ENCODE measurements around the gene EML3. TPM values are rescaled to one million over a fixed set of nuclear protein-coding genes. Genes with fewer than 3 reads are reported as not detected.
A peak's percentile ranks its signal among the peaks of the same experiment; 100 is the strongest.

The EML3 gene
- total and polyA plus RNA-seq, 2 of the 13 experiments (the other 11 are each of a cell fraction or from before 2014, with no cell fraction given) = 10.6 to 12.3 TPM

DNA sequence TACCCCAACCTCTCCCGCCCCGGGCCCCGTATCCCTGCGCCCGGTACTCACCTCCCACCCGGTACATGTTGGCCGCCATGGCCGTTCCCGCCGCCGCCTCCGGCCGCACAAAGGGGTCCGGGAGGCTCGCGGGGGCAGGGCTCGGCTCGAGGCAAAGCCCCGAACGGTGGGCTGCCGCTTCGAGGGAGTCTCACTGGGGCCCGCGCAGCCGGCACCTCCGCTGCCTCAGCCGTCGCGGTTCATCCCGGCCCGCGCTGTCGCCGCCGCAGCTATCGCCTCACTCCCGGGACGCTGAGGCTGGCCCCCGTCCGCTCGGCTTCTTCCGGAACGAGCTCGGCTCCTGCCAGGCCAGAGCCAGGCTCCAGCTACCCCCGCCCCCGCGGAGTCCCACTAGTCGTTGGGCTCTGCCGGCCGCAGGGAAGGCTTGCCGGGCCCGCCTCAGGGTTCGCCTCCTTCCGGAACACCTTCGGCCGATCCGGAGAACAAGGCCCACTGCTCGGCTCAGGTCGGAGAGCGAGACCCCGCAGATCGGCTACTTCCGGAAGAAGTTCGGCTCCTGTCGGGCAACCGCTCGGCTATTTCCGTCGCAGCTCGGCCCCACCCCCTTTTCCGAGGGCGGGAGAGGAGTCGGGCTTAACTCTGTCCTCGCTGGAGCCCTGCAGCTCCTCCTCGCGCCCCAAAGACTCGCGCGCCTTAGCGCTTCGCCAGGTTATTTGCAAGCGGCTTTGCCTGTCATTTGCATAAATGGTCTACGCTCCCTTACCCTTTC is 11.0 kb downstream of the EML3 start, which contains the start of gene MTA2 (continued):
- TF ChIP-seq, protein P1, sequence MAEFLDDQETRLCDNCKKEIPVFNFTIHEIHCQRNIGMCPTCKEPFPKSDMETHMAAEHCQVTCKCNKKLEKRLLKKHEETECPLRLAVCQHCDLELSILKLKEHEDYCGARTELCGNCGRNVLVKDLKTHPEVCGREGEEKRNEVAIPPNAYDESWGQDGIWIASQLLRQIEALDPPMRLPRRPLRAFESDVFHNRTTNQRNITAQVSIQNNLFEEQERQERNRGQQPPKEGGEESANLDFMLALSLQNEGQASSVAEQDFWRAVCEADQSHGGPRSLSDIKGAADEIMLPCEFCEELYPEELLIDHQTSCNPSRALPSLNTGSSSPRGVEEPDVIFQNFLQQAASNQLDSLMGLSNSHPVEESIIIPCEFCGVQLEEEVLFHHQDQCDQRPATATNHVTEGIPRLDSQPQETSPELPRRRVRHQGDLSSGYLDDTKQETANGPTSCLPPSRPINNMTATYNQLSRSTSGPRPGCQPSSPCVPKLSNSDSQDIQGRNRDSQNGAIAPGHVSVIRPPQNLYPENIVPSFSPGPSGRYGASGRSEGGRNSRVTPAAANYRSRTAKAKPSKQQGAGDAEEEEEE (CRISPR knock-in tag; IDR thresholded peaks at IDR 0.05; ENCODE audit: borderline replicate concordance) = no peak
- no peak for TF ChIP-seq PAF1 (CRISPR knock-in tag; IDR thresholded peaks at IDR 0.05)
- no peak for TF ChIP-seq FOSL1 (CRISPR knock-in tag; IDR thresholded peaks at IDR 0.05; ENCODE audit: borderline replicate concordance)
- no peak for TF ChIP-seq TRIM24 (CRISPR knock-in tag; IDR thresholded peaks at IDR 0.05)
- TF ChIP-seq KDM5B (CRISPR knock-in tag; IDR thresholded peaks at IDR 0.05; ENCODE audit: borderline replicate concordance) = peak; percentile 83
- TF ChIP-seq KLF11 (CRISPR knock-in tag; IDR thresholded peaks at IDR 0.05) = no peak
- TF ChIP-seq, protein P2, sequence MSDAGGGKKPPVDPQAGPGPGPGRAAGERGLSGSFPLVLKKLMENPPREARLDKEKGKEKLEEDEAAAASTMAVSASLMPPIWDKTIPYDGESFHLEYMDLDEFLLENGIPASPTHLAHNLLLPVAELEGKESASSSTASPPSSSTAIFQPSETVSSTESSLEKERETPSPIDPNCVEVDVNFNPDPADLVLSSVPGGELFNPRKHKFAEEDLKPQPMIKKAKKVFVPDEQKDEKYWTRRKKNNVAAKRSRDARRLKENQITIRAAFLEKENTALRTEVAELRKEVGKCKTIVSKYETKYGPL (CRISPR knock-in tag; IDR thresholded peaks at IDR 0.05) = no peak
- TF ChIP-seq, protein P3, sequence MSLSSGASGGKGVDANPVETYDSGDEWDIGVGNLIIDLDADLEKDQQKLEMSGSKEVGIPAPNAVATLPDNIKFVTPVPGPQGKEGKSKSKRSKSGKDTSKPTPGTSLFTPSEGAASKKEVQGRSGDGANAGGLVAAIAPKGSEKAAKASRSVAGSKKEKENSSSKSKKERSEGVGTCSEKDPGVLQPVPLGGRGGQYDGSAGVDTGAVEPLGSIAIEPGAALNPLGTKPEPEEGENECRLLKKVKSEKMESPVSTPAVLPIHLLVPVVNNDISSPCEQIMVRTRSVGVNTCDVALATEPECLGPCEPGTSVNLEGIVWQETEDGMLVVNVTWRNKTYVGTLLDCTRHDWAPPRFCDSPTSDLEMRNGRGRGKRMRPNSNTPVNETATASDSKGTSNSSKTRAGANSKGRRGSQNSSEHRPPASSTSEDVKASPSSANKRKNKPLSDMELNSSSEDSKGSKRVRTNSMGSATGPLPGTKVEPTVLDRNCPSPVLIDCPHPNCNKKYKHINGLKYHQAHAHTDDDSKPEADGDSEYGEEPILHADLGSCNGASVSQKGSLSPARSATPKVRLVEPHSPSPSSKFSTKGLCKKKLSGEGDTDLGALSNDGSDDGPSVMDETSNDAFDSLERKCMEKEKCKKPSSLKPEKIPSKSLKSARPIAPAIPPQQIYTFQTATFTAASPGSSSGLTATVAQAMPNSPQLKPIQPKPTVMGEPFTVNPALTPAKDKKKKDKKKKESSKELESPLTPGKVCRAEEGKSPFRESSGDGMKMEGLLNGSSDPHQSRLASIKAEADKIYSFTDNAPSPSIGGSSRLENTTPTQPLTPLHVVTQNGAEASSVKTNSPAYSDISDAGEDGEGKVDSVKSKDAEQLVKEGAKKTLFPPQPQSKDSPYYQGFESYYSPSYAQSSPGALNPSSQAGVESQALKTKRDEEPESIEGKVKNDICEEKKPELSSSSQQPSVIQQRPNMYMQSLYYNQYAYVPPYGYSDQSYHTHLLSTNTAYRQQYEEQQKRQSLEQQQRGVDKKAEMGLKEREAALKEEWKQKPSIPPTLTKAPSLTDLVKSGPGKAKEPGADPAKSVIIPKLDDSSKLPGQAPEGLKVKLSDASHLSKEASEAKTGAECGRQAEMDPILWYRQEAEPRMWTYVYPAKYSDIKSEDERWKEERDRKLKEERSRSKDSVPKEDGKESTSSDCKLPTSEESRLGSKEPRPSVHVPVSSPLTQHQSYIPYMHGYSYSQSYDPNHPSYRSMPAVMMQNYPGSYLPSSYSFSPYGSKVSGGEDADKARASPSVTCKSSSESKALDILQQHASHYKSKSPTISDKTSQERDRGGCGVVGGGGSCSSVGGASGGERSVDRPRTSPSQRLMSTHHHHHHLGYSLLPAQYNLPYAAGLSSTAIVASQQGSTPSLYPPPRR (CRISPR knock-in tag; IDR thresholded peaks at IDR 0.05; ENCODE audit: borderline replicate concordance) = peak; percentile 51; the same call in 1 of the 2 replicates
- TF ChIP-seq ESRRA (CRISPR knock-in tag; IDR thresholded peaks at IDR 0.05; ENCODE audit: low read depth) = no peak; the same call in 1 of the 2 replicates
- TF ChIP-seq, protein P4, sequence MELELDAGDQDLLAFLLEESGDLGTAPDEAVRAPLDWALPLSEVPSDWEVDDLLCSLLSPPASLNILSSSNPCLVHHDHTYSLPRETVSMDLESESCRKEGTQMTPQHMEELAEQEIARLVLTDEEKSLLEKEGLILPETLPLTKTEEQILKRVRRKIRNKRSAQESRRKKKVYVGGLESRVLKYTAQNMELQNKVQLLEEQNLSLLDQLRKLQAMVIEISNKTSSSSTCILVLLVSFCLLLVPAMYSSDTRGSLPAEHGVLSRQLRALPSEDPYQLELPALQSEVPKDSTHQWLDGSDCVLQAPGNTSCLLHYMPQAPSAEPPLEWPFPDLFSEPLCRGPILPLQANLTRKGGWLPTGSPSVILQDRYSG (CRISPR knock-in tag; IDR thresholded peaks at IDR 0.05) = peak; percentile 77; the same call in 1 of the 2 replicates
- TF ChIP-seq YY1 (IDR thresholded peaks at IDR 0.05; ENCODE audit: insufficient read depth, insufficient replicate concordance, low read depth, low read length) = no peak
- TF ChIP-seq, protein P5, sequence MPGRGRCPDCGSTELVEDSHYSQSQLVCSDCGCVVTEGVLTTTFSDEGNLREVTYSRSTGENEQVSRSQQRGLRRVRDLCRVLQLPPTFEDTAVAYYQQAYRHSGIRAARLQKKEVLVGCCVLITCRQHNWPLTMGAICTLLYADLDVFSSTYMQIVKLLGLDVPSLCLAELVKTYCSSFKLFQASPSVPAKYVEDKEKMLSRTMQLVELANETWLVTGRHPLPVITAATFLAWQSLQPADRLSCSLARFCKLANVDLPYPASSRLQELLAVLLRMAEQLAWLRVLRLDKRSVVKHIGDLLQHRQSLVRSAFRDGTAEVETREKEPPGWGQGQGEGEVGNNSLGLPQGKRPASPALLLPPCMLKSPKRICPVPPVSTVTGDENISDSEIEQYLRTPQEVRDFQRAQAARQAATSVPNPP (CRISPR knock-in tag; IDR thresholded peaks at IDR 0.05) = no peak
- TF ChIP-seq ZMYM3 (CRISPR knock-in tag; IDR thresholded peaks at IDR 0.05) = no peak
- TF ChIP-seq CCDC6 (CRISPR knock-in tag; IDR thresholded peaks at IDR 0.05) = no peak
- TF ChIP-seq SMAD1 (CRISPR knock-in tag; IDR thresholded peaks at IDR 0.05; ENCODE audit: borderline replicate concordance, low read depth) = no peak; the same call in 1 of the 2 replicates
- TF ChIP-seq EHMT2 (IDR thresholded peaks at IDR 0.05; ENCODE audit: borderline replicate concordance, low read depth, low read length) = no peak
- no peak for TF ChIP-seq ISX (CRISPR knock-in tag; conservative IDR thresholded peaks at IDR 0.05)
- peak in 1 of 2 experiments; percentile 75; a peak in 1 of 4 replicates for TF ChIP-seq KLF16 (CRISPR knock-in tag; IDR thresholded peaks at IDR 0.05)
- TF ChIP-seq FOXC1 (CRISPR knock-in tag; IDR thresholded peaks at IDR 0.05; ENCODE audit: borderline replicate concordance) = peak; percentile 59; the same call in 1 of the 2 replicates

All from HepG2 (cell line).